Measurements from ENCODE around the gene FEN1.

GRCh38 chr11:61743486-61744095 lies 49.1 kb upstream of the FEN1 start:
- no peak for TF ChIP-seq EZH2 (IDR thresholded peaks at IDR 0.05)
- TF ChIP-seq CTCF (IDR thresholded peaks at IDR 0.05), result no peak

All from neural progenitor cell (in vitro differentiated cells).